Astrocyte (in vitro differentiated cells and primary cell): ENCODE results near the gene RHBDL3. TPM values are rescaled to one million over a fixed set of nuclear protein-coding genes. Genes with fewer than 3 reads are reported as not detected.
A peak's percentile ranks its signal among the peaks of the same experiment; 100 is the strongest.

Experiments used
- DNase-seq: peaks from one replicate; pipeline ENCODE4 v3.0.0-alpha.2; 2010; ENCODE audit warnings: low read depth
- FAIRE-seq: peaks from 2 replicates; lab custom pipeline; 2011; peaks lifted over from hg19 to GRCh38; lab: Jason Lieb, UNC
- H2AFZ ChIP-seq: 2 replicates; pipeline ENCODE4 v1.6.0; 2012; ENCODE audit warnings: low read depth, low read length, inconsistent platforms
- H3K27ac ChIP-seq: 2 replicates; pipeline ENCODE4 v1.5.1; 2011; ENCODE audit warnings: low read depth, low read length, inconsistent platforms
- H3K27me3 ChIP-seq: 2 replicates; pipeline ENCODE4 v1.6.0; 2011; ENCODE audit warnings: low read length, inconsistent platforms; ENCODE audit not compliant: insufficient read depth
- H3K36me3 ChIP-seq: 2 replicates; pipeline ENCODE4 v1.5.1; 2011; ENCODE audit warnings: low read length, inconsistent platforms; ENCODE audit not compliant: insufficient read depth
- H3K4me1 ChIP-seq: 2 replicates; pipeline ENCODE4 v1.5.1; 2011; ENCODE audit warnings: low read length, inconsistent platforms; ENCODE audit not compliant: insufficient read depth
- H3K4me2 ChIP-seq: 2 replicates; pipeline ENCODE4 v1.6.0; 2012; ENCODE audit warnings: low read length, inconsistent platforms
- H3K4me3 ChIP-seq: 2 replicates; pipeline ENCODE4 v1.5.1; 2011; ENCODE audit warnings: low read depth, mild to moderate bottlenecking, low read length, inconsistent platforms; ENCODE audit not compliant: insufficient read depth
- H3K79me2 ChIP-seq: 2 replicates; pipeline ENCODE4 v1.6.0; 2012; ENCODE audit warnings: mild to moderate bottlenecking, low read length, inconsistent platforms; ENCODE audit not compliant: insufficient read depth
- H3K9ac ChIP-seq: 2 replicates; pipeline ENCODE4 v1.6.0; 2012; ENCODE audit warnings: mild to moderate bottlenecking, low read length, inconsistent platforms
- H3K9me3 ChIP-seq: 2 replicates; pipeline ENCODE4 v1.5.1; 2012; ENCODE audit warnings: low read depth, mild to moderate bottlenecking, low read length, inconsistent platforms; ENCODE audit not compliant: insufficient read depth
- H4K20me1 ChIP-seq: 2 replicates; pipeline ENCODE4 v1.6.0; 2012; ENCODE audit warnings: low read length, inconsistent platforms; ENCODE audit not compliant: insufficient read depth
- H3K27ac Mint-ChIP-seq: one replicate; pipeline ENCODE4 v1.8.0; 2021; ENCODE audit warnings: mild to moderate bottlenecking, mixed read lengths; ENCODE audit not compliant: unreplicated experiment
- H3K27me3 Mint-ChIP-seq: one replicate; pipeline ENCODE4 v1.8.0; 2021; ENCODE audit warnings: low read depth, mixed read lengths; ENCODE audit not compliant: unreplicated experiment
- H3K36me3 Mint-ChIP-seq: one replicate; pipeline ENCODE4 v1.8.0; 2021; ENCODE audit warnings: low read depth, mixed read lengths; ENCODE audit not compliant: unreplicated experiment
- H3K4me1 Mint-ChIP-seq: one replicate; pipeline ENCODE4 v1.8.0; 2021; ENCODE audit warnings: low read depth, mixed read lengths; ENCODE audit not compliant: unreplicated experiment
- H3K4me3 Mint-ChIP-seq: one replicate; pipeline ENCODE4 v1.8.0; 2021; ENCODE audit warnings: mild to moderate bottlenecking, moderate library complexity, mixed read lengths; ENCODE audit not compliant: unreplicated experiment
- H3K9me3 Mint-ChIP-seq: one replicate; pipeline ENCODE4 v1.8.0; 2021; ENCODE audit warnings: mild to moderate bottlenecking, mixed read lengths; ENCODE audit not compliant: unreplicated experiment
- CTCF ChIP-seq: IDR thresholded peaks from 2 replicates; pipeline ENCODE4 v1.5.1; 2011; ENCODE audit warnings: low read depth, mild to moderate bottlenecking, inconsistent platforms, low read length, moderate library complexity; ENCODE audit not compliant: insufficient read depth
- EZH2 ChIP-seq: IDR thresholded peaks from 2 replicates; pipeline ENCODE4 v1.6.1; 2012; ENCODE audit warnings: mild to moderate bottlenecking, low read length, inconsistent platforms; ENCODE audit not compliant: insufficient read depth
- total RNA-seq: library from RNA; stranded (reverse); gene quantifications from 2 replicates; pipeline ENCODE4 v1.2.1, GENCODE V29; 2021

RHBDL3 gene
- total RNA-seq, 1 donor from 2014 or later, result 1.4 TPM

- Mint-ChIP-seq H3K4me1 (no peaks in the 10 kb centered on the region), H3K27me3 (peaks cover 12% of the 10 kb centered on the region), H3K36me3 (no peaks in the 10 kb centered on the region), H3K27ac (no peak overlapping the region), H3K9me3 (peaks cover 3% of the 10 kb centered on the region), H3K4me3 (no peak overlapping the region)
- H3K27ac ChIP-seq, result no peak overlapping the region
- no peaks in the 10 kb centered on the region for H4K20me1 ChIP-seq
- H3K27me3 ChIP-seq, result peaks cover 2% of the 10 kb centered on the region
- no peaks in the 10 kb centered on the region for H3K79me2 ChIP-seq
- no peak overlapping the region for H3K4me3 ChIP-seq
- no peaks in the 10 kb centered on the region for H3K36me3 ChIP-seq
- no peak overlapping the region for H3K9ac ChIP-seq
- H2AFZ ChIP-seq, result no peak overlapping the region
- H3K4me2 ChIP-seq, result no peak overlapping the region
- FAIRE-seq (no peak), DNase-seq (no peak)
- no peaks in the 10 kb centered on the region for H3K4me1 ChIP-seq
- TF ChIP-seq EZH2 (no peak), CTCF (no peak)
- no peaks in the 10 kb centered on the region for H3K9me3 ChIP-seq
Observed at GRCh38 chr17:32249475-32249874, 16.2 kb upstream of the RHBDL3 start.

- Histone ChIP-seq H3K9ac (no peak overlapping the region), H3K79me2 (no peaks in the 10 kb centered on the region), H3K4me1 (peaks cover 4% of the 10 kb centered on the region), H3K36me3 (no peaks in the 10 kb centered on the region), H3K9me3 (no peaks in the 10 kb centered on the region), H3K27ac (no peak overlapping the region), H3K27me3 (peaks cover 11% of the 10 kb centered on the region), H3K4me2 (no peak overlapping the region), H4K20me1 (no peaks in the 10 kb centered on the region), H2AFZ (no peak overlapping the region), H3K4me3 (no peak overlapping the region)
- H3K4me3 Mint-ChIP-seq, result no peak overlapping the region
- no peak overlapping the region for H3K27ac Mint-ChIP-seq
- peaks cover 2% of the 10 kb centered on the region for H3K4me1 Mint-ChIP-seq
- no peaks in the 10 kb centered on the region for H3K9me3 Mint-ChIP-seq
- H3K27me3 Mint-ChIP-seq, result peaks cover 22% of the 10 kb centered on the region
- H3K36me3 Mint-ChIP-seq, result no peaks in the 10 kb centered on the region
- FAIRE-seq (peak; percentile 60), DNase-seq (peak; percentile 32)
- TF ChIP-seq CTCF (peak; percentile 98), EZH2 (no peak)
Observed at GRCh38 chr17:32253117-32253611, 12.5 kb upstream of the RHBDL3 start.

- H3K4me2 ChIP-seq, result no peak overlapping the region
- no peak for TF ChIP-seq CTCF
- H3K4me3 ChIP-seq, result no peak overlapping the region
- H2AFZ ChIP-seq, result no peak overlapping the region
- H3K36me3 ChIP-seq, result no peaks in the 10 kb centered on the region
- H3K27me3 ChIP-seq, result peaks cover 9% of the 10 kb centered on the region
- Mint-ChIP-seq H3K4me3 (no peak overlapping the region), H3K9me3 (no peaks in the 10 kb centered on the region), H3K27ac (no peak overlapping the region), H3K36me3 (peaks cover 3% of the 10 kb centered on the region), H3K4me1 (peaks cover 22% of the 10 kb centered on the region), H3K27me3 (peaks cover 28% of the 10 kb centered on the region)
- H3K4me1 ChIP-seq, result peaks cover 10% of the 10 kb centered on the region
- H4K20me1 ChIP-seq, result no peaks in the 10 kb centered on the region
- H3K9ac ChIP-seq, result no peak overlapping the region
- peak; percentile 34 for DNase-seq
- H3K9me3 ChIP-seq, result no peaks in the 10 kb centered on the region
- H3K79me2 ChIP-seq, result no peaks in the 10 kb centered on the region
- no peak overlapping the region for H3K27ac ChIP-seq
- FAIRE-seq, result no peak
Observed at GRCh38 chr17:32256012-32256700, 9.5 kb upstream of the RHBDL3 start.
